Activated CD4-positive, alpha-beta T cell treated with anti-CD3 and anti-CD28 coated beads, Interleukin-2, amount 10 ng/mL, durations not matched to agents 7 days and 5 days (primary cell): Measurements from ENCODE around the gene RRM2. TPM values are rescaled to one million over a fixed set of nuclear protein-coding genes. Genes with fewer than 3 reads are reported as not detected.
"Not testable (repeated sequence)": the region's sequence is repeated elsewhere in the genome, so short reads cannot be mapped to it uniquely, and the experiment has no call there.

Experiments used
- CTCF ChIA-PET: fragments of 350-600 bp; sonication (Branson Sonifier 250); formaldehyde crosslinking; loops from one replicate; lab custom pipeline; 2021; ENCODE audit warnings: antibody characterized with exemption; lab: Charles Lee
- POLR2A ChIA-PET: fragments of 350-600 bp; sonication (Branson Sonifier 250); formaldehyde crosslinking; loops from one replicate; lab custom pipeline; 2021; ENCODE audit warnings: antibody characterized with exemption; lab: Charles Lee
- DNase-seq: peaks from one replicate; pipeline ENCODE4 v3.0.0-alpha.2; 2020
- H3K27ac Mint-ChIP-seq: one replicate; pipeline ENCODE4 v1.8.0; 2021; ENCODE audit warnings: mild to moderate bottlenecking, moderate library complexity, mixed read lengths
- H3K27me3 Mint-ChIP-seq: one replicate; pipeline ENCODE4 v1.8.0; 2021; ENCODE audit warnings: mixed read lengths
- H3K36me3 Mint-ChIP-seq: one replicate; pipeline ENCODE4 v1.8.0; 2021; ENCODE audit warnings: low read depth, mixed read lengths
- H3K4me1 Mint-ChIP-seq: one replicate; pipeline ENCODE4 v1.8.0; 2021; ENCODE audit warnings: mixed read lengths
- H3K4me3 Mint-ChIP-seq: one replicate; pipeline ENCODE4 v1.8.0; 2021; ENCODE audit warnings: mild to moderate bottlenecking, moderate library complexity, mixed read lengths
- H3K9me3 Mint-ChIP-seq: one replicate; pipeline ENCODE4 v1.8.0; 2021; ENCODE audit warnings: mixed read lengths
- total RNA-seq, 2 experiments: library from RNA; stranded (reverse); gene quantifications; one replicate each; pipeline ENCODE4 v1.2.3, GENCODE V29; 2021

RRM2 gene
- total RNA-seq, 2 experiments from 2014 or later: 496 to 540 TPM

DNA sequence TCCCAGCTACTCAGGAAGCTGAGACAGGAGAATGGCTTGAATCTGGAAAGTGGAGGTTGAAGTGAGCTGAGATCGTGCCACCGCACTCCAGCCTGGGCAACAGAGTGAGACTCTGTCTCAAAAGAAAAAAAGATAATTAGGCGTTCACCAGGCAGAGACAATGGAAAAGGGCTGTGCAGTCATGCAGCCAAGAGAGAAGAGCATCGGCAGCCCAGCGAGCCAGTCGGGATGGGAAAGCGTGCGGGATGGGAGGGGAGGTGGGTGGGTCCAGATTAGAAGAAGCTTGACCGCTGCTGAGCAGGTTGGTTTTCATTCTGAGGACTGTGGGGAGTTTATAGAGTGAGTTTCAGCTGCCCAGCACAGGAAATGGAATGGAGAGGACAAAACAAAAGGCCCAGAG, 27.4 kb upstream of the RRM2 start:
- ChIA-PET POLR2A (no interaction called here), CTCF (interaction anchor here (0.7 to 4.5 kb wide), 5 partner anchors 10 to 407 kb away, joined by 3 to 28 read pairs (median 3); no protein-coding TSS in a partner anchor)
- peaks cover 18% of the 10 kb centered on the region for H3K4me1 Mint-ChIP-seq
- DNase-seq: no peak
- peaks cover 9% of the 10 kb centered on the region for H3K9me3 Mint-ChIP-seq
- no peak overlapping the region for H3K4me3 Mint-ChIP-seq
- no peak overlapping the region for H3K27ac Mint-ChIP-seq
- peaks cover 51% of the 10 kb centered on the region for H3K27me3 Mint-ChIP-seq
- peaks cover 6% of the 10 kb centered on the region for H3K36me3 Mint-ChIP-seq

DNA sequence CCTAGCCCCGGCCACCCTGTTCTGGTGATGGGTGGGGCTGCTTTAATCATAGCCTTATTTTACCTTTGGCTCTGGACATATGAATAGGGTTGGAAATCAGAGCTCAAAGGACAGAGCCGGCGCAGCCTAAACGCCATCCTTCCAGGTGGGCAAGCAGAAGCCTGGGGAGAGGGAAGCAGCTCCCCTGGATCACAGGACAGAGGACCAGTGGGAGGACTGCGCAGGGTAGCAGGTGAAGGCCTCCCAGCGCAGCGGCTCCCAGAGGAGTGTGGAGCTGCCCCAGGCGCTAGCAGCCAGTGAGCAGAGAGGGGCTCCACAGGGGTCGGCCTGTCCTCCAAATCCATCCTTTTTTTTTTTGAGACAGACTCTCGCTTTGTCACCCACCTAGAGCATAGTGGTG, 25.9 kb upstream of the RRM2 start:
- ChIA-PET CTCF (interaction anchor here (0.6 to 4.5 kb wide), 17 partner anchors 9 to 523 kb away, joined by 3 to 28 read pairs (median 4); partner anchors contain the start of genes CYS1 and TAF1B), POLR2A (no interaction called here)
- Mint-ChIP-seq H3K27ac (no peak overlapping the region), H3K36me3 (peaks cover 6% of the 10 kb centered on the region), H3K4me3 (no peak overlapping the region), H3K9me3 (peaks cover 9% of the 10 kb centered on the region), H3K27me3 (peaks cover 50% of the 10 kb centered on the region), H3K4me1 (peaks cover 14% of the 10 kb centered on the region)
- no peak for DNase-seq

DNA sequence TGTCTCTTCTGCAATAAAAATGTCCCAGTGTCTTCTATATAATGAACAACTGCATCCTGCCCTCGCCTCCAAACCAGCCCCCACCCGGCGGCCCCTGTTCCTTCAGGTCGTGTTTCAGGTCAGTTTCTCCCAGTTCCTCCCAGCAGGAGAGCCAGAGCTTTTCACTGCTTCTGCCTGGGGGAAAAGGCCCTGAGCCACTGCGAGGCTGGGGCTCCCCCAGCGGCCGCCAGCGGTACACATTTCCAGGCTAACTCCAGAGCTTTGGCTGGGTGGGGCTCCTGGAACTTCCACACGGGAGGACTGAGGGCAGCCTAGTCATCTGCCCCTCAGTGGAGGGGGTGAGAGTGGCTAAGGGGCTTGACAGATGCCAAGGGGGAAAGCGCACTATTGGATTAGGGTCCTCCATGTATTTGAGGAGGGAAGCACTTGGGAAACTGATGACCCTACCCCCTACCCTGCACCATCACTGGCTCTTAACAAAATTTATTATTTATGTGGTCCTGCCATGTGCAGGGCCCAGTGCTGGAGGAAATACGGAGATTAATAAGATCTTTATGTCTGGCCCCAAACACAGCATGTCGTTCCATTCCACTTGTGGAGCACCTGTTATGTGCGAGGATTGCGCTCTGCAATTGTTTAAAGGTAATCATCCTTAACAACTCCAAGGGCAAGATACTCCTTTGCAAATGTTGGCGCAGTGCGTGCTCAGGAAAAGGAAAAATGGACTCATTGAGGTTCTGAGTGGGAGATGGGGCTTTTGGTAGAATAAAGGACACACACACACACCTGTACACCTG, 25.0 kb upstream of the RRM2 start:
- H3K27me3 Mint-ChIP-seq: peaks cover 44% of the 10 kb centered on the region
- peaks cover 7% of the 10 kb centered on the region for H3K4me1 Mint-ChIP-seq
- H3K9me3 Mint-ChIP-seq: peaks cover 3% of the 10 kb centered on the region
- ChIA-PET CTCF (interaction anchor here (0.5 to 4.5 kb wide), 15 partner anchors 10 to 606 kb away, joined by 3 to 28 read pairs (median 4); partner anchors contain the start of genes CYS1 and TAF1B), POLR2A (no interaction called here)
- H3K4me3 Mint-ChIP-seq: no peak overlapping the region
- H3K36me3 Mint-ChIP-seq: peaks cover 3% of the 10 kb centered on the region
- DNase-seq: peak; percentile 37
- H3K27ac Mint-ChIP-seq: no peak overlapping the region

DNA sequence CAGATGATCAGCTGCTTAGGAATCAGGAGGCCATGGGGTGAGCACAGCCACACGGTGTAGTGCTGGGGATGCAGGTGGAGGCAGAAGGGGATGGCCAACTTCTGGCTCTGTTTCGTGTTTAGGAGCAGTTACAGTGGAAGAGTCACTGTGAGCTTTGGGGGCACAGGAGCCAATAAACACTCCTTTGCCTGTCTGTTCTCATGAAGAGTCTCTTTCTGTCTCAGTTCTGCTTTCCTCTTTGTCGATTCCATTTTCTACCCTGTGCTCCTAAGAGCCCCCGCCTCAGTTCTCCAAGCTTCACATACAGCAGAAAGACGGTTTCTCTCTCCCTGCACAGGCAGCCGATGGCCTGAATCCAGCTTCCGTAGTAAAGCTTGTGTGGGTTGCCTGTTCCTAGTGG, 21.0 kb upstream of the RRM2 start:
- Mint-ChIP-seq H3K4me1 (peaks cover 7% of the 10 kb centered on the region), H3K9me3 (no peaks in the 10 kb centered on the region), H3K4me3 (no peak overlapping the region), H3K27ac (no peak overlapping the region), H3K36me3 (peaks cover 2% of the 10 kb centered on the region), H3K27me3 (peaks cover 18% of the 10 kb centered on the region)
- ChIA-PET CTCF (interaction anchor here (1.0 to 2.9 kb wide), 2 partner anchors 23 to 29 kb away, joined by 3 to 8 read pairs; no protein-coding TSS in a partner anchor), POLR2A (interaction anchor here (0.5 kb wide), 1 partner anchor 26 kb away, joined by 4 read pairs; no protein-coding TSS in a partner anchor)
- DNase-seq: no peak

DNA sequence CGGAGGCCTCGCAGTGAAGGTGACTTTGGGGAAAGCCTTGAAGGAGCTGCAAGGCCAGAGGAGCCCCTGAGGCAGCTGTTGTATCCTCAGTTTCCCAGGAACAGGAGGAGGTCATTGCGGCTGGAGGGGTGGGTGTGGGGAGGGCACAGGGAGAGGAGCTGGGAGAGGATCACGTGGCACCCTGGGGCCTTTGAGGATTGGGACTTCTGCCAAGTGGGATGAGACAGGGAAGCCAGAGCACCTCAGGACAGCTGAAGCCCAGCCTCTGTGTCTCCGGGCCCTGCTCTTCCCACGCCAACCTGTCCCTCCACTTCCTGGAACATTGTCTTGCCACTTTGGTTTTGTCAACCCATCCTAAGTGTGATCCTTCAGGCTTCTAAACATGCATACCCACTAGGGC, 19.4 kb upstream of the RRM2 start:
- Mint-ChIP-seq H3K27me3 (peaks cover 16% of the 10 kb centered on the region), H3K9me3 (peaks cover 4% of the 10 kb centered on the region), H3K4me1 (peaks cover 3% of the 10 kb centered on the region), H3K4me3 (no peak overlapping the region), H3K27ac (no peak overlapping the region), H3K36me3 (peaks cover 2% of the 10 kb centered on the region)
- POLR2A ChIA-PET: no interaction called here
- CTCF ChIA-PET: interaction anchor here (0.7 to 2.9 kb wide), 5 partner anchors 9 to 559 kb away, joined by 3 to 8 read pairs (median 3); no protein-coding TSS in a partner anchor
- DNase-seq: no peak

DNA sequence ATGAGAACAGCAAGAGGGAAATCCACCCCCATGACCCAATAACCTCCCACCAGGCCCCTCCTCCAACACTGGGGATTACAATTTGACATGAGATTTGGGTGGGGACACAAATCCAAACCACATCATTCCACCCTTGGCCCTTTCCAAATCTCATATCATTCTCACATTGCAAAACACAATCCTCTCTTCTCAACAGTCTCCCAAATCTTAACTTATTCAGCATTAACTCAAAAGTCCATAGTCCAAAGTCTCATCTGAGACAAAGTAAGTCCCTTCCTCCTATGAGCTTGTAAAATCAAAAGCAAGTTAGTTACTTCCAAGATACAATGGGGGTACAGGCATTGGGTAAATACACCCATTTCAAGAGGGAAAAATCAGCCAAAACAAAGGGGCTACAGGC, 17.6 kb upstream of the RRM2 start:
- CTCF ChIA-PET: interaction anchor here (0.6 to 1.4 kb wide), 3 partner anchors 16 to 56 kb away, joined by 3 to 4 read pairs (median 3); no protein-coding TSS in a partner anchor
- H3K4me3 Mint-ChIP-seq, H3K27ac Mint-ChIP-seq, H3K36me3 Mint-ChIP-seq, H3K9me3 Mint-ChIP-seq, DNase-seq, POLR2A ChIA-PET, H3K4me1 Mint-ChIP-seq: not testable (repeated sequence)
- H3K27me3 Mint-ChIP-seq: peaks cover 14% of the 10 kb centered on the region

DNA sequence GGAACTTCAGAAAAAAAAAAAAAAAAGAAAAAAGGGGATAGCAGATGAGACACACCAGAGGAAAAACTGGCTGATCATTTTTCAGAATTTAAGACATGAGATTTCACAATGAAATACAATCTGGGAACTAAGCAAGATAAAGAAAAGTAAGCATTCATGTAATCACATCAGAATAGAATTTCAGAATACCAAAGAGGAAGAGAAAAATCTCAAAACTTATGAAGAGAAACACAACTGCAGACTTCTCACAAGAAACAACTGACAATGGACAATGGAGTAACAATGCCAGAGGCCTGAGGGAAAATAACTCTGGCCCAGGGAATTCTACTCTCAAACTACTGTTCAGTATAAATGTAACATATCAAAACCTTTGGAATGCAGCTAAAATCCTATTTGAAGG, 13.2 kb upstream of the RRM2 start:
- H3K36me3 Mint-ChIP-seq: peaks cover 2% of the 10 kb centered on the region
- no peaks in the 10 kb centered on the region for H3K27me3 Mint-ChIP-seq
- POLR2A ChIA-PET: no interaction called here
- CTCF ChIA-PET: interaction anchor here (0.7 to 1.8 kb wide), 2 partner anchors 12 to 513 kb away, joined by 3 to 4 read pairs; no protein-coding TSS in a partner anchor
- peaks cover 4% of the 10 kb centered on the region for H3K9me3 Mint-ChIP-seq
- H3K4me1 Mint-ChIP-seq: peaks cover 3% of the 10 kb centered on the region
- DNase-seq: no peak
- no peak overlapping the region for H3K4me3 Mint-ChIP-seq
- H3K27ac Mint-ChIP-seq: no peak overlapping the region

DNA sequence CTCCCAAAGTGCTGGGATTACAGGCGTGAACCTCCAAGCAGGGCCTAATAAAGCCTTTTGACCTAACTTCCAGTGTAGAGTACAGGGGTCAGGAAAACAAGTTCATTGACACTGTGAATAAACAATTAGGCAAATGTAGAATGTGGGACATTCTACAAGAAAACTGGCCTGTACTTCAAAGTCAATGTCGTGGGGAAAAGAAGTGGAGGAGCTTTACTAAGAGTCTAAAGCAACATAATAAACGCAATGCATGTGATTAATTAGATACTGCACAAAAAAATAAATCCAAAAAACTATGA, 3.6 kb upstream of the RRM2 start:
- ChIA-PET POLR2A (no interaction called here), CTCF (interaction anchor here (1.3 to 3.3 kb wide), 4 partner anchors 42 to 316 kb away, joined by 3 to 10 read pairs (median 9); no protein-coding TSS in a partner anchor)
- no peak for DNase-seq
- Mint-ChIP-seq H3K9me3 (no peaks in the 10 kb centered on the region), H3K27ac (no peak overlapping the region), H3K4me1 (peaks cover 48% of the 10 kb centered on the region), H3K36me3 (peaks cover 21% of the 10 kb centered on the region), H3K4me3 (peak overlapping the region; percentile 33), H3K27me3 (no peaks in the 10 kb centered on the region)

DNA sequence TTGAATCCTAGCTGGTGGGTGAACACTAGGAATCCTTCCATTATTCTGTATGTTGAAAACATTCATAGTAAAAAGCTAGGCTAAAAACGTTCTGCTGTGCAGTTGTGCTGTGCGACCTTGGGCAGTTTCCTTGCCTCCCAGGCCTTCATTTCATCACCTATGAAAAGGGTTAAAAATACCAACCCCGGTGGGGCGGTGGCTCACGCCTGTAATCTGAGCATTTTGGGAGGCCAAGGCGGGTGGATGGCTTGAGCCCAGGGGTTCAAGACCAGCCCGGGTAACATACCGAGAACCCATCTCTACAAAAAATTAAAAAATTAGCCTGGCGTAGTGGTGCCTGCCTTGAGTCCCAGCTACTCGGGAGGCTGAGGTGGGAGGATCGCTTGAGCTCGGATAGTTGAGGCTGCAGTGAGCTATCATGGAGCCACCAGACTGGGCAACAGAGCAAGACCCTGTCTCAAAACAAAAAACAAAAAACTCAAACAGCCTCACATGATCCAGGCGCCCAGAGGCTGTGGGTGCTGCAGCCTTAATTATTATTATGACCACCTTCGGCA, 2.9 kb upstream of the RRM2 start:
- peaks cover 50% of the 10 kb centered on the region for H3K4me1 Mint-ChIP-seq
- H3K36me3 Mint-ChIP-seq: peaks cover 28% of the 10 kb centered on the region
- peak overlapping the region; percentile 98 for H3K4me3 Mint-ChIP-seq
- H3K27me3 Mint-ChIP-seq: no peaks in the 10 kb centered on the region
- DNase-seq: no peak
- POLR2A ChIA-PET: no interaction called here
- CTCF ChIA-PET: interaction anchor here (2.4 to 3.3 kb wide), 3 partner anchors 47 to 315 kb away, joined by 8 to 10 read pairs (median 10); no protein-coding TSS in a partner anchor
- H3K27ac Mint-ChIP-seq: peak overlapping the region; percentile 99
- no peaks in the 10 kb centered on the region for H3K9me3 Mint-ChIP-seq

DNA sequence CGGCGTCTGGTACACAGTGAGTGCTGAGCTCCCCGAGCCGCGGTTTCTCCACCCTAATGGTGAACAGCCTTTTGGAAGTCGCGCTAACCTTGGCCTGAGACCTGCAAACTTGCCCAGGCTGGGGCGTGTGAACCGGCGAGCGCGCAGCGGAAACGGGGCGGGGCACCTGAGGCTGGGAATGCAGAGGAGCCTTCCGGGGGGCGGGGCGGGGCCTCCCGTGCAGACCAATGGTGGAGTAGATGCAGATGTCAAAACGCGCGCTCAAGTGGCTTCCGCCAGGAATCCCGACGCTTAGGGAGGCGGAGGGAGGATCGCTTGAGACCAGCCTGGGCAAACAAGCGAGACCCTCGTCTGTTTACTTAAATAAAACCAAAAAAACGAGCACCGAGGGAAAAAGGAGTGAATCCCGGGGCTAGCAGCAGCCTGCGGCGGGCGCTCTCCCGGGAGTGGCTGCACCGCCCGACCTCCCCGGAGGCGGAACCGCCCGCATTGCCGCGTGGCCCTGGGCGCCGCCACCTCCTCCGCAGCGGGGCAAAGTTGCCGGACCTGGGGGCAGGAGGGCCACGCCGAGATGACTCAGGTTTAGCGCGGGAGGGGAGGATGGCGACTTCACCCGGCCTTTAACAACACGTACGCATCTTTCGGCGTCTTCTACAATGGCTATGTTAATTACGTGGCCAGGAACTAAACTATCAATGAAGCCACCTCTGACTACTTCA, 2.2 kb upstream of the RRM2 start:
- Mint-ChIP-seq H3K9me3 (no peaks in the 10 kb centered on the region), H3K36me3 (peaks cover 34% of the 10 kb centered on the region), H3K27ac (peak overlapping the region; percentile 99), H3K4me1 (peaks cover 57% of the 10 kb centered on the region), H3K27me3 (no peaks in the 10 kb centered on the region), H3K4me3 (peak overlapping the region; percentile 98)
- peak; percentile 96 for DNase-seq
- POLR2A ChIA-PET: no interaction called here
- CTCF ChIA-PET: interaction anchor here (1.5 to 3.3 kb wide), 3 partner anchors 48 to 315 kb away, joined by 6 to 10 read pairs (median 10); no protein-coding TSS in a partner anchor

DNA sequence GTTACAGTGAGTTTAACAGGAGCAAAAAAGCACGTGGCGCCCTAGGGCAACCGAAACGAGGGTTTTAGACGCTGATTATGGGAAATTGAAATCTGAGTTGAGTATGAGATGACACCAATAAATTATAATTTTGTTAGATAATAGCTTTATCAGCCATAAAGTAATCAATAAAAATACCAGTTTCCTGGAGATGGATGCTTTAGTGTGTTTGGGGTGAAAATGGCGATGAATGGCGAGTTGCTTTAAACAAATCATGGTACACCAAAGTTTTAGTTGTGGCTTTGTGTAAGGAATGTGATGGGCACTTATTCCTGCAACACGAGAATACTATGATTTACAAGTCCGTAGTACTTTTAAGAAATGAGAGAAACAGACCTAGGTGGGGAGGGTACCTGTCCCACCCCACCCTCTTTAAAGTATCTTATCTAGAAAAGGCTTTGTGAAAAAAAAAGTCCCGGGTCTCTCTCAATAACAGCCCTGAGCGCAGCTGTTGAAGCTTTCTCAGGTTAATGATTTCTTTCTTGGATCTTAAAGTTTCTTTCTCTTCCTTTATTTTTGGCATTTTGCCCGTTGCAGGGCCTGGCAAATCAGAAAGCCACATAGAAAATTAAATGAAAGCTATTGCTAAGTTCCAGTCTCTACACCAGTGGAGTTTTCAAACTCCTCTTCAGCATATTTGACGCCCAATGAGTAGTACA, 1.5 kb upstream of the RRM2 start:
- ChIA-PET POLR2A (no interaction called here), CTCF (interaction anchor here (0.7 to 3.3 kb wide), 3 partner anchors 288 to 1216 kb away, joined by 3 to 10 read pairs (median 6); no protein-coding TSS in a partner anchor)
- H3K4me3 Mint-ChIP-seq: peak overlapping the region; percentile 98
- H3K4me1 Mint-ChIP-seq: peaks cover 59% of the 10 kb centered on the region
- DNase-seq: no peak
- H3K9me3 Mint-ChIP-seq: no peaks in the 10 kb centered on the region
- H3K27ac Mint-ChIP-seq: peak overlapping the region; percentile 99
- peaks cover 40% of the 10 kb centered on the region for H3K36me3 Mint-ChIP-seq
- H3K27me3 Mint-ChIP-seq: no peaks in the 10 kb centered on the region

DNA sequence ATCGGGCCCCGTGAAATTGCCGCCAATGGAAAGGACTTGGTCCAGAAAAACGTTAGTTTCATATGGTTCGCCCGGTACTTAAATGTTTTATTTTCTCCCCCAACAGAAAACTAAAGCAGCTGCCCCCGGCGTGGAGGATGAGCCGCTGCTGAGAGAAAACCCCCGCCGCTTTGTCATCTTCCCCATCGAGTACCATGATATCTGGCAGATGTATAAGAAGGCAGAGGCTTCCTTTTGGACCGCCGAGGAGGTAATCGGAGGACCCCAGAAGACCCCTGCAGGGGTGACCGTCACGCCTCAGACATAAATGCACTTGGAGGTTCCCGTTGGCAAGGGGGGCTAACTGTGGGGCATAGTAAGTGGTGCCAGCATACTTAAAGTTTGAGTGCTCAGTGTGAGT, 742 bp downstream of the RRM2 start:
- Mint-ChIP-seq H3K4me3 (peak overlapping the region; percentile 88), H3K4me1 (peaks cover 70% of the 10 kb centered on the region), H3K36me3 (peaks cover 59% of the 10 kb centered on the region), H3K27me3 (no peaks in the 10 kb centered on the region), H3K9me3 (no peaks in the 10 kb centered on the region), H3K27ac (peak overlapping the region; percentile 88)
- DNase-seq: no peak
- POLR2A ChIA-PET: interaction anchor here (0.7 kb wide), 1 partner anchor 709 kb away, joined by 3 read pairs; no protein-coding TSS in a partner anchor
- CTCF ChIA-PET: interaction anchor here (0.5 to 2.1 kb wide), 10 partner anchors 17 to 325 kb away, joined by 3 to 11 read pairs (median 5); partner anchors contain the start of gene ODC1
